GM21515 (cell line): ENCODE measurements around the gene PIK3R3.

Experiments
- ATAC-seq: cut with Tn5 transposase; IDR thresholded peaks from one replicate; pipeline ENCODE4 v1.9.1; 2021; ENCODE audit not compliant: unreplicated experiment

PIK3R3 gene

DNA sequence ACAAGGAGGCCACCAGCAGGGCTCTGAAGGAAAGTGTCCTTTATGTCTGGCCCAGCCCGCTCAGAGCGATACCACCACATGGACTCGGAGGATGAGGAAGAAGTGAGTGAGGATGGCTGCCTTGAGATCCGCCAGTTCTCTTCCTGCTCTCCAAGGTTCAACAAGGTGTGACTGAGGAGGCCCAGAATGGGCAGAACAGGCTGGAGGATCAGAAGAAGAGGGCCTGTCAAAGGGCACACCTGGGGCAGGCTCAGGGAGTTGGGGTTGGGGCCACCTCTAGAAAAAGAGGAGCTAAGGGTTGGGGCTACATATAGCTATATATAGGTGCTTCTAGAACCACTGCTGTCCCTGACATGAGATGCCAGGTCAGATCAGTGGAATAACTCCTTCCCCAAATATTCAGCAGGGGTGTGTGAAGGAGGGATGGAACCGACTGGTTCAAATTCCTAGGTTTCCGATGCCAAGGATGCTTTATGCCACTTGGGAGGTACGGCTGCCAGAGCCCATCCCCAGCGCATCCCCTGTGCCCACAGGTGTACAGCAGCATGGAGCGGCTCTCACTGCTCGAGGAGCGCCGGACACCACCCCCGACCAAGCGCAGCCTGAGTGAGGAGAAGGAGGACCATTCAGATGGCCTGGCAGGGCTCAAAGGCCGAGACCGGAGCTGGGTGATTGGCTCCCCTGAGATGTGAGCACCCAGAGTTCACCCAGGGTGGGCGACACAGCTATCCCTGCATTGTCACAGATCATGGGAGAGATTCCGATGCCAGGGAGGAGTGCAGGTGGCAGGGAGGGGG lies 102.2 kb downstream of the PIK3R3 start:
- no peak for ATAC-seq

DNA sequence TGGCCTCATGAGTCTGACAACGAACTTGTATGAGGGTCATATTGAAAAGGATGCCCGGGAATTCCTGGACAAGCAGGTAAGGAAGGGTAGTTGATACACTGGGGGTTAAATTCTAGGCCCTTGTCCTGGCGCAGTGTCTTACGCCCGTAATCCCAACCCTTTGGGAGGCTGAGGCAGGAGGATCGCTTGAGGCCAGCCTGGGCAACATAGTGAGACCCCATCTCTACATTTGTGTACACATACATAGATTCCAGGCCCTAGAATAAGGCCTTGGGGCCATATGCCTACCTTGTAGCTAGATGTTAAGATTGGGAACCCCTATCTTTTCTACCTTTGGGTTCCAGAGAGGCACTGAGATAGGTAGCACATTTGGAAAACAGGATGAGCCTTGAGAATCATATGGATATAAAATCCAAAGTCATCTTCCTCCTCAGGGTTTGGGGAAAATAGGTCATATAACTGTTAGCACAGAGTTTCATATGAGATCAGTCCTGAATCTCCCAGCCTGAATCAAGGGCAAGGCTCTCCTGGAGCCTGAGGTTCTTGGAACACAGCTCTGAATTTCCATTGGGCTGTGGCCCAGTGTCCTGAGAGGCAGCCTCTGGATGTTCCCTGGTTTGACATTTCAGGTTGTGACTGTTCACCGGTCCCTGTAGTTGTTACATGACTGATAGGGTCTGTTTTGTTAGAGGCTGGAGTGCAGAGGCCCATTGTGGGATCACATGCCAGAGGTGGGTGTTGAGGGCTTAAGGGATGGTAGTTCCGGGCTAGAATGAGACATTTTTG lies 104.4 kb downstream of the PIK3R3 start:
- ATAC-seq: no peak

DNA sequence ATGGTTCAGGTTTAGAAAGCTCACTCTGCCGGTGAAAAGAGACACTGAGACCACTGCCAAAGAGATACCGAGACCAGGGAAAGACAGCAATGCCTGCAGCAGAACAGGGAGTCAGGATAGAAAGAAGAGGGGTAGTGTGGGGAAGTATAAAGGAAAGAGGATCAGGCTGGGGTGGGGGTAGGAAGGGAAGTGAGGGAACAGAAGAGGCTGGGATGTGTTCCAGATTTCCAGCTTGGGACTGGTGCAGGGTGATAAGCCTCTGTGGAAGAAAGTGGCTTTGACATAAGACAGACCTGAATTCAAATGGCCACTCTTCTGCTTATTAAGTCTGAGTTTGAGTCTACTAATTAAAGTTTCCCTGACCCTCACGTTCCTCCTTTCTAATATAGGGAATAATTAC lies 105.9 kb downstream of the PIK3R3 start:
- ATAC-seq: no peak

DNA sequence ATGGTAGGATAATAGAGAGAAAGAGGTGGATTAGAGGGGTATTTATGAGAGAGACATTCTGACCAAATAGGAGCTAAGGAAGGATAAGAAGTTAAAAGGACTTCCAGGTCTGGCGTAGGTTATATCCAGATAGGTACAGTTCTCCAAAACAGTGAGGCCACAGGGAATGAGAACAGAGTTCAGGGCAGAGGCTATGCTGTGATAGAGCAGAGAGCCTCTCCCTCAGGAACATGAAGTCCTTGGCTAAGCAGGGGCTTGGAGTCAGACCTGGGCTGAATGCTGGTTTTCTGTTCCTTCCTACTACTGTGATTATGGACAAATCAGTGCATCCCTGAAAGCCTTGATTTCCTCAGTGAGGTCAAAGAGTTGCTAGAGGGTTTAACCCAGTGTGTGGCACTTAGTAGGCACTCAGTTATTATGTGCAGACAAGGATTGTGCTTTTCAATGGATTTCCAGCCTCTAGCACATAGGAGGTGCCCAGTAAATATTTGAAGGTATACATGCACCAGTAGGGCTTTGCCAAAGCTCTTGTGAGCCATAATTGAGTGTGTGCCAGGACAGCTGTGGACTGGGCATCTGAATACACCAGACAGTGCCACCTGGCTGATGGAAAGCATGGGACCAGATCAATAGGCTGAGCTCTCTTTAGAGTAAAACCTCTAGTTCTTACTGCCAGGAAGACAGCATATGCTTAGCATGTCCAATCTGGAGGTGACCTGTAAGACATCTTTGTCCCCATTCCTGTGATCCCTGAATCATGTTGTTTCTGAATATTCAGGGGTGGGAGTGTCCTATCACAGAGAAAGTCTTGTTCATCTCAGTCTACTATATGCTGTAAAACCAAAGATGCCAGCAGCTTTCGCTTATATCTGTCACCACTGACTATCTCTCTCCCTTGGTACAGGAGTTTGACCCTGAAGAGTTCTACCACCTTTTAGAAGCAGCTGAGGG lies 111.1 kb downstream of the PIK3R3 start:
- ATAC-seq: no peak

DNA sequence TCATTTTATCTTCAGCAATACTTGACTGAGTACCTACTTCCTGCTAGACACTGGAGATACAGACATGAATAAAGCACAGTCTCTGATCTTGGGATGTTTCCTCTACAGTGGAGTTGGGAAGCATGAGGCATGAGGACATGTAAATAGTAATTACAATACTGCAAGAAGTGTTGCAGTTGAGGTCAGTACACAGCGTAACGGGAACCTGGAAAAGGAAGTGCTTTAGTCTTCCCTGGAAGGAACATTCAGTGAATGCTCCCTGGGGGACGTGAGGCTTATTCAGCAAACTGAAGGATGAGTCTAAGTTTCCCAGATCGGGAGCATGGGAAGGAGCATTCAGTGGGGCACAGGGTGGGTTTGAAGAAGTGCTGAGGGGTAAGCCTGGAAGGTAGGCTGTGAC lies 112.4 kb downstream of the PIK3R3 start:
- no peak for ATAC-seq

DNA sequence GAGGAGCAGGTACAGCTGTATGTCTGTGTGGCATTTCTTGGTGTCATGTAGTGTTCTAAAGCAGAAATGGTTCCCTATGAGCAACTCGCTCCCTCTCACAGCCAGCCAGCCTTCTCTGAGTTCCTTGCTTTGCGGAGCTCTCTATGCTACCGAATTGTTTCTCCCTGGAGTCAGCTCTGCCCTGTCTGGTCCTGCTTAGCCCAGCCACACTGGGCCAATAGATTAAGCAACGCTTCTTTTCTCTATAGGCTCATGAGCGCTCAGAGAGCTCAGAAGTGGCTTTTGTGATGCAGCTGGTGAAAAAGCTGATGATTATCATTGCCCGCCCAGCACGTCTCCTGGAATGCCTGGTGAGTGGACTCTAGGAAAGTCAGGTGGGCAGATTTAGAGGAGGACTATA lies 113.1 kb downstream of the PIK3R3 start:
- ATAC-seq: no peak

DNA sequence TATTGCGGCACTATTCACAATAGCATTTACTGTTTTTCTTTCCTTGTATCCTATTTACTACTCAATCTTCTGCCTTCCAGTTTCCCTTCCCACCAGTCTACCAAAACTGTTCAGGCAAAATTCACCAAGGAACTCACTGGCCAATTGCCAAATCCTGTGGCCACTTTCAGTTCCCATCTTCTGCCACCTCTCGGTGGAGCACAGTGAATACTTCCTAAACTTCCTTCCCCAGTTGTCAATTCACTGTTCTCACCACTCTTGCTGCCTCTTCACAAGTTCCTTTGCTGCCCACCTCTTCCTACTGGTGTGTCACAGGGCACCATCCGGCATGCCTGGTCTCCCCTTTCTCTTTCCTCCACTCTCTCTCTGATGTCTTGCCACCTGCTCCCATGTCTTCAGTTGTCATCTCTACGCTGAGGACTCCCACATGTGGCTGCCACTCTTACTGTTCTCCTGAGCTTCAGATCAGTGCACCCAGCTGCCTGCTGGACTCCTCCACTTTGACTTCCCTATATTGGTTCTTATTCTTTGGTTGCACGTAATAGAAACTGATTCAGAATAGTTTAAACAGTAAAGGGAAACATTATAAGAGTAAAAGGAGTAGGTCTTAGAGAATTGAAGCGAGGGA lies 114.4 kb downstream of the PIK3R3 start:
- ATAC-seq: no peak

DNA sequence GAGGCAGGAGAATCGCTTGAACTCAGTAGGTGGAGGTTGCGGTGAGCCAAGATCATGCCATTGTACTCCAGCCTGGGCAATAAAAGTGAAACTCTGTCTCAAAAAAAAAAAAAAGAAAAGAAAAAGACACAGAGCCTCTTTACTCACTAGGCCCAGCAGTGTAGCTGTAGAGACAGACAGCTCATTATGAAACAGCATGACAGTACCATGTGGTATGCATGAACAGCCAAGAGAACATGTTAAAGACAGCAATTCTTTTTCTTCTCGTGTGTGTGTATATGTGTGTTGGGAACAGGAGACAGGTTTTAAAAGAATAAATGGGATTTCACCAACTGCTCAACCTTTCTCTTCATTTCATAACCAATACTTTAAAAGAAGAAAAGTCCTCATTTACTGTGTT lies 118.8 kb downstream of the PIK3R3 start:
- no peak for ATAC-seq

DNA sequence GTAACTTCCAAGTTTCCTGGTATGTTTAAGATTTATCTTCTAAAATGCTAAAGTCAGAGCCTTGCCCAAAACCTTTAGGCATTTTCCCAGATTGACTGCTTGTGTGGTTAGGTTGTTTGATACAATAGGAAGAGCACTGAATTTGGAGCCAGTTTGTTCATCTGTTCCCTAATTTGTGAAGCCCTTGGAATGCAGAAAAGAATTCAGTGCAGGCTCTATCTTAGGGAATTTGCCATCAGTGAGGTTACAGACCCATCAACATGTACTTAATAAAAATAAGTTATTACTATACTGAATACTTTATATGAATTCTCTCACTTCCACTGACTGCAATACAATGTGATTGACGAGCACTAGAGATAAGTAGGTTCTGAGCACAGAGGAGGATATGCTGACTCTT lies 120.2 kb downstream of the PIK3R3 start:
- no peak for ATAC-seq

DNA sequence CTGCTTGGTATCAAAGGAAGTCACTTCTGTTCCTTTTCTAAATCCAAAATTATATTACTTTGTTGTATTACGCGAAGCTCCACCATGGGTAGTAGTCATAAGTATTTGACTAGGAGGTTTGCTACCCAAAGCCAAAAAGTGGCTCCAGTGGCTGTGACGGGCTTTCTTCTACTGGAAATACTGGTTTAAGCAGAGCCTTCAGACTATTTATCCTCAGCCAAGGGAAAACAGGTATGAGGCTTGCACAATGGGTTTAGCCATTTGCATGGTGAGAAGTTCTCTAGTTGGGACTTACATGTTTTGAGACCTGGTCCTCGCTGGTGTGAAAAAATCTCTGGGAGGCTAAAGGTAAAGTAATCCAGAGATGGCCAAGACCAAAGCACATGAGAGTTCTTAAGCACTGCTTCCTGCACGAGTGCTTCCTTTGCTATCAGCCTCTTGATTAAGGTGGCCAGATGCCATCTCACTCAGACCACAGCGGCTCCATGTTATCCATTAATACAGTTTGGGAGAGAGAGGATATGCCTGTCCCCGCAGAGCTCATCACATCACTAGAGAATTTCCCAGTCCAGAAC lies 121.2 kb downstream of the PIK3R3 start:
- ATAC-seq: no peak

DNA sequence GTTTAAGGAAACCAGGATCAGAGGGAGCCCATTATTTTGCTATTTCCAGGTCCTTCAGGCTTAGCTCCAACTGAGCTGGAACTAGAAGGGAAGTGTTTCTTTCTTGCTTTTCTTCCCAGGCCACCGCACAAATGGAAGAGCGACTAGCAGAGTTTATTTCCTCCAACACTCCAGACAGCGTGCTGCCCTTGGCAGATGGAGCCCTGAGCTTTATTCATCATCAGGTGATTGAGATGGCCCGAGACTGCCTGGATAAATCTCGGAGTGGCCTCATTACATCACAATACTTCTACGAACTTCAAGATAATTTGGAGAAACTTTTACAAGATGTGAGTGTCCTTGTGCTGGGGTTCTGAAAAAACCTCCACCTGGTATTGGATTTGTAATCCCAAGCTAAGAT lies 121.8 kb downstream of the PIK3R3 start:
- ATAC-seq: no peak

DNA sequence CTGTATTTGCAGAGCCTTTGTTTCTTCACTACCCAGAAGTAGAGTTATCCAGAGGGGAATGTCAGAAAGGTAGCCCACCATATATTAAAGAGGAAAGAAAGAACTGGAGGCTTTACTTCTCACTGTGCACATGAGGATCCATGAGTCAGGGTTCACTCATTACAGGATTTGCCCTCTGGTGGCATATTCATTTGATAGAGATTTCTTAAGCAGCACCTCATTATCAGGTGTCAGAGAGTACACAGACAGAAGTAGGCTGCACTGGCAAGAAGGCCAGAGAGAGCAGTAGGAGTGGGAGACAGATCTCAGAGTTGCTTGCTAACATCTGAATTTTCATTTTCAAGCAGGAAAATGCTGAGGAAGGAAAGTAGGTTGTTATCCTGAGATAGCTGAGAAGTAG lies 123.8 kb downstream of the PIK3R3 start:
- no peak for ATAC-seq

DNA sequence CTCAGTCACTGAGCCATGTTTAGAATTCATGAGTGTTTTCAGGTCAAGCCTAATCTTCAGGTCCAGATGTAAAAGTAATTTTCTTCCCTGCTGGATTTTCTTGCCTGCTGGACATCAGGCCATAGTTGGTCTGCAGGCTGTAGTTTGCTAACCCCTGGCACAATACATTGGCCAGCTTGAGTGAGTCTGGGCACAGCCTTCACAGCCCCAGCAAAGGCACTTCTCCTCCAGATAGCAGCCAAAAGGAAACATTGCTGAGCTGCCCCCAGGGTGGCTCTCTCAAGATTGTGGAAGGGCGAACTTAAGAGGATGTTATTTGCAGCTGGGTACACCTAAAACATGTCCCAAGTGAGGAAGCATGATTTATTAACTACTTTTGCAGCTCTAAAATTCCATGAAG lies 126.8 kb downstream of the PIK3R3 start:
- ATAC-seq: no peak

DNA sequence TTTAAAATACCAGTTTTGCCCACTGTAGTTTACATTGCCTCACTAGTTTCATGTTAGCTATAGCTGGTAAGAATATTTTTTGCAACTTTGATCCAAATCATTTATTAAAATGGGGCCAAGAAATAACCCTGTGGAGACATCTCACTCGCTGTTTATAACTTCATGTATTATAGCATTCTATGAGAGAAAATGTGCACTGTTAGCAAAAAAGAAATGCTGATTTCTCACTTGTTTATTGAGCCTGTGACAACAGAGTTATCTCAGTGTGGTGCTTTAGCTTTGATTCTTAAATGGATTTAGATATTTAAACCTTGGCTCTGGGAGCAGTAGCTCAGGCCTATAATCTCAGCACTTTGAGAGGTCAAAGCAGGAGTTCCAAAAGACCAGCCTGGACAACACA lies 127.9 kb downstream of the PIK3R3 start:
- no peak for ATAC-seq

DNA sequence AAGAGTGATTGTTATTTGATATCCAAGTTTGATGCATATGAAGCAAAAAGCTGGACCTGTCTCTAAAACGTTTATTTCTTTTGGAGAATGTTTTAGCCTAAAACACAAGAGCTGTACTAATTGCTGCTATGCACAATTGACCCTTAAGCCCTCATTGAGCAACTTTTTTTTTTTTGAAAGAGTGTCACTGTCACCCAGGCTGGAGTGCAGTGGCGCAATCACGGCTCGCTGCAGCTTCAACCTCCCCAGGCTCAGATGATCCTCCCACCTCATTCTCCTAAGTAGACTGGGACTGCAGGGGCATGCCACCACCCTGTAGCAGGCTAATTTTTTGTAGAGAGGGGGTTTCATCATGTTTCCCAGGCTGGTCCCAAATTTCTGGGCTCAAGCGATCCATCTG lies 129.1 kb downstream of the PIK3R3 start:
- no peak for ATAC-seq

DNA sequence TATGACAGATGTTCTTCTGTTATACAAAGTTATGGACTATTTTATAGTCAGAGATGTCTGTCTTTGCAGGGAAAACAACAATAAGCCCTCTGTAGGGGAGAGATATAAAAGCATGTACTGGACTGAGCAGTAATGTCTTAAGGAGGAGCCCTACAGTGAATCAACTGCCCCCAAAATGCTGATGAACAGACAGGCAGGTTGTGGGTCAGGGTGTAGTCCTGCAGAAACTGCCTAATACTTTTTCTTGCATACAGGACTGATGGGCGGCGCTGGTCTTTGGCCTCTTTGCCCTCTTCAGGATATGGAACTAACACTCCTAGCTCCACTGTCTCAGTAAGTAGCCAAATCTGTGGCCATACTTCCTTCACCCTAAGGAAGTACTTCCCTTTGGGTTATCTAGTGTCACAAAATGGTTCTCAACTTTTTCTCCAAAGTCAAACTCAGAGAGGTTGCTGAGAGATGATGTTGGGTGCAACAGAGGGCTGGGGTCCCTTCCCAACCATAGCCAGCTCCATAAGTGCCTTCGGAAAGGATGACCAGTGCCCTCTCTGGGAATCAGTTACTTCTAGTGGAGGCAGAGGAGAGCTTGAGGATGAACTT lies 129.8 kb downstream of the PIK3R3 start:
- no peak for ATAC-seq

DNA sequence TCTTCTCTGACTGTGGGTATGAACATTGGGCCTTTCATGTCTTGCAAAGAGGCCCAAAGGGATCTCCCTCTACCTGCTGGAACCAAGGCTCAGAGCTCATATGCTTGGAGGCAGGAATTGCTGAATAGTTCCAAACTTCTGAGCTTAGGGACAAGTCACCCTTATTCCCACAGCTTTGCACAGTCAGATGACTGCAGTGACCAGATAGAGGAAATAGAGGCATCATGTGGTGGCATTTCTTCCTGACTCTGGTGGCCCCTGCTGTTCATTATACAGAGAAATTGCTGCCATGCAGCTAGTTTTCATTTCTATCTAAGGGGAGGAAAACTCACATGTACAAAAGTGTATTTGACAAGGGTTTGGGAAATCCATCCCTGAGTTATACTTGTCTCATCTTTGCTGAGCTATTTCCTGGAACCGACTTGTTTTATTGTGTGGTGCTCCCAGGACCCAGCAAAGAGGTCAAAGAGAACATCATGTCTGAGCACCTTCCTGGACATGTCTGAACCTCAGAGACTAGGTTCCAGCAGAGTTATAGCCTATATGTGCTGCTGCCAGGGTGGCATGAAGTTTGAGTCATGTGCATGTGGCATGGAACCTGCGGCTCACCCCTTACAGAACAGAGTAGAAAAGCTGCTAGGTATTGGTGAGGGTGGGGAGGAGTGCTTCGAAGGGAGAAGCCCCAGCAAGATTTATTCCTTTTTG lies 131.2 kb downstream of the PIK3R3 start:
- no peak for ATAC-seq

DNA sequence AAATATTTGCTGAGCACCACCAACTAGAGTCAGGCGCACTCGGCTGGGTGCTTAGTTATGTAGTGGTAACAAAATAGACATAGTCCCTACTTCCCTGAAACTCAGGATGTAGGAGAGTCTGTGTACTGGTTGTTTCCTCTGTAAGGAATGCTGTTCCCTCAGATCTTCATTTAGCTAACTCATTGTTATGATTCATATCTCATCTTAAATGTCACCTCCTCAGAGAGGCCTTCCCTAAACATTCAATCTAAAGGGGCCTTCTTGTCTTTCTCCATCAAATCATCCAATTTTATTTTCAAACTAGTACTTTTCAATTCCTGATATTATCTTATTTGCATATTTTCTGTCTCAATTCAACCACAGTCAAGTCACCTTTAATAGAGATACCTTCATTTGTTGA lies 132.9 kb downstream of the PIK3R3 start:
- no peak for ATAC-seq

DNA sequence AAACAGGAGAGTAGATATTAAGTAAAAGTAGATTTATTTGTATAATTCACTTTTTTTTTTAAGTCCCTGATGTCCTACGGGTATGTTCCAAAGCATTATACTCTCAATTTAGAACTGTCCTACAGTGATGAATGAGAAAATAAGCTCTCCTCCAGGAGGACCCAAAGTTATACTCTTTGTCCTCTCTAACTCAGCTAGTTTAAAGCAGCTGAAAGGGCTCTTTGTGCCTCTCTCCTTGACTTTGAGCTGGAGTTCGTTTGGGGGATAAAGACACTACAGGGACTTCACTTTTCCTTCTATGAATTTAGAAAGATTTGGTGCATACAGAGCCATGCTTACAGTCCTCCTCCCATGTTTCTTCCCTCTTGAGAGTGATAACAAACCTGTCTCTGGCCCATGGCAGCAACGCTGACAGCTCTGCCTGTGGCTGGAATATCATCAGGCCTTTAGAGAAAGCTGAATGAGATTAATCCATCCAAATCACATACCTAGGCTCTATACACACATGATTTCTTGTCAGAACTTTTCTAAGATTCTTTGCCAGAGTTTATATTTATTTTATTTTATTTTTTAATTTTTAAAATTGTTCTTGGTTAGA lies 134.3 kb downstream of the PIK3R3 start:
- ATAC-seq: no peak
